ENCODE measurements around the gene KCNK13. TPM values are rescaled to one million over a fixed set of nuclear protein-coding genes. Genes with fewer than 3 reads are reported as not detected.

KCNK13 gene
- total and polyA plus RNA-seq, 2 experiments from 2014 or later, result 0.21 to 1.0 TPM

DNA sequence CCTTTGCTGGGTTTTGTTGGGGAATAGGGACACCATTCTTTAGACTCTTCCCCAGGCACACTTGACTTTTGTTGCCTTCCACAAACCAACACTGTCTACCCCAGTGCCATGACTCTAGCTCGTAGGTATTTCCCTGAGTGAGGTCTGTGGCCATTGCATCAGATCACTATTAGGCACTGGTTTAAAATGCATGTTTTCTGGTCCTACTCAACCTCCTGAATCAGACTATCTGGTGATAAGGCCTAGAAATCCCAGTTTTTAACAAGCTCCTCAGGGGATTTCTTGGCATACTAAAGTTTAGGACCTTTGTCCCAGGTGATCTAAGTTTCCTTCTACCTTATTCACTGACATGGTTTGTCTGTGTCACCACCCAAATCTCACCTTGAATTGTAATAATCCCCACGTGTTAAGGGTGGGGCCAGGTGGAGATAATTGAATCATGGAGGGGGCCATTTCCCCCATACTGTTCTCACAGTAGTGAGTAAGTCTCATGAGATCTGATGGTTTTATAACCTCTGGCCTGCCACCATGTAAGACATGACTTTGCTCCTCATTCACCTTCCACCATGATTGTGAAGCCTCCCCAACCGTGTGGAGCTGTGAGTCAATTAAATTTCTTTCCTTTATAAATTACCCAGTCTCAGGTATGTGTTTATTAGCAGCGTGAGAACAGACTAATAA is 106.8 kb downstream of the KCNK13 start:
- Histone ChIP-seq H3F3A (replicated peaks; ENCODE audit: low read depth) (no peaks in the 10 kb centered on the region), H3K9me2 (ENCODE audit: insufficient read depth) (no peaks in the 10 kb centered on the region), H3K27ac (ENCODE audit: low read depth) (no peak overlapping the region), H4K20me1 (replicated peaks; ENCODE audit: insufficient read depth) (no peaks in the 10 kb centered on the region; the same call in 1 of the 2 replicates), H3K4me2 (no peak overlapping the region), H3K4me1 (ENCODE audit: insufficient read depth) (peaks cover 11% of the 10 kb centered on the region), H3K36me3 (ENCODE audit: insufficient read depth) (no peaks in the 10 kb centered on the region), H3K27me3 (ENCODE audit: insufficient read depth) (no peaks in the 10 kb centered on the region), H2AFZ (no peak overlapping the region), H3K79me2 (replicated peaks; ENCODE audit: insufficient read depth) (no peaks in the 10 kb centered on the region), H3K4me3 (no peak overlapping the region)
- ATAC-seq (no peak), DNase-seq (ENCODE audit: low spot score) (no peak)
- Mint-ChIP-seq H3K9me3 (no peaks in the 10 kb centered on the region), H3K4me3 (no peak overlapping the region), H3K36me3 (ENCODE audit: low read depth) (no peaks in the 10 kb centered on the region), H3K27ac (no peak overlapping the region), H3K27me3 (ENCODE audit: insufficient read depth, low read depth, poor library complexity) (peaks cover 4% of the 10 kb centered on the region), H3K4me1 (peaks cover 13% of the 10 kb centered on the region)
- TF ChIP-seq ZNF114 (CRISPR knock-in tag; IDR thresholded peaks at IDR 0.05), result no peak
- TF ChIP-seq, protein P1, sequence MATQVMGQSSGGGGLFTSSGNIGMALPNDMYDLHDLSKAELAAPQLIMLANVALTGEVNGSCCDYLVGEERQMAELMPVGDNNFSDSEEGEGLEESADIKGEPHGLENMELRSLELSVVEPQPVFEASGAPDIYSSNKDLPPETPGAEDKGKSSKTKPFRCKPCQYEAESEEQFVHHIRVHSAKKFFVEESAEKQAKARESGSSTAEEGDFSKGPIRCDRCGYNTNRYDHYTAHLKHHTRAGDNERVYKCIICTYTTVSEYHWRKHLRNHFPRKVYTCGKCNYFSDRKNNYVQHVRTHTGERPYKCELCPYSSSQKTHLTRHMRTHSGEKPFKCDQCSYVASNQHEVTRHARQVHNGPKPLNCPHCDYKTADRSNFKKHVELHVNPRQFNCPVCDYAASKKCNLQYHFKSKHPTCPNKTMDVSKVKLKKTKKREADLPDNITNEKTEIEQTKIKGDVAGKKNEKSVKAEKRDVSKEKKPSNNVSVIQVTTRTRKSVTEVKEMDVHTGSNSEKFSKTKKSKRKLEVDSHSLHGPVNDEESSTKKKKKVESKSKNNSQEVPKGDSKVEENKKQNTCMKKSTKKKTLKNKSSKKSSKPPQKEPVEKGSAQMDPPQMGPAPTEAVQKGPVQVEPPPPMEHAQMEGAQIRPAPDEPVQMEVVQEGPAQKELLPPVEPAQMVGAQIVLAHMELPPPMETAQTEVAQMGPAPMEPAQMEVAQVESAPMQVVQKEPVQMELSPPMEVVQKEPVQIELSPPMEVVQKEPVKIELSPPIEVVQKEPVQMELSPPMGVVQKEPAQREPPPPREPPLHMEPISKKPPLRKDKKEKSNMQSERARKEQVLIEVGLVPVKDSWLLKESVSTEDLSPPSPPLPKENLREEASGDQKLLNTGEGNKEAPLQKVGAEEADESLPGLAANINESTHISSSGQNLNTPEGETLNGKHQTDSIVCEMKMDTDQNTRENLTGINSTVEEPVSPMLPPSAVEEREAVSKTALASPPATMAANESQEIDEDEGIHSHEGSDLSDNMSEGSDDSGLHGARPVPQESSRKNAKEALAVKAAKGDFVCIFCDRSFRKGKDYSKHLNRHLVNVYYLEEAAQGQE (IDR thresholded peaks at IDR 0.05; ENCODE audit: unreplicated experiment), result no peak
- no peak for TF ChIP-seq CREB1 (CRISPR knock-in tag; IDR thresholded peaks at IDR 0.05; ENCODE audit: low read depth)

DNA sequence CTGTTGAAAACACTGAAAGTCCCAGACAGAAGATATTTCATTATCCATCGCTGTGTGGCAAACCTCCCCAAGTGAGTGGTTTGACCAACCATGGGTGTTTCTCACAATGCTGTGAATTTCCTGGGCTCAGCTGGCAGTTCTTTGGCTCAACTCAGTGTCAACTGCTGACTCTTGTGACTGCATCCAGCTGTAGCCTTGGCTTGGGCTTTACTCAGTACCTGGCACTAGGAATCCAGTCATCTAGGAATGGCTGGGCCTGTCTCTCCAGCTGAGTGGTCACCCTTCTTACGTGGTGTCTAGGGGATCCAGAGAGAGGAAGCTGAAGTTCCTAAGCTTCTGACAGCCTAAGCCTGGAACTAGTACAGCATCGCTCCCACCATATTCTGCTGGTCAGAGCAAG is 113.8 kb downstream of the KCNK13 start:
- H2AFZ ChIP-seq, result no peak overlapping the region
- H3K9me2 ChIP-seq (ENCODE audit: insufficient read depth), result 0 out of 2 replicates have a peak, but pooled peaks cover 6% of the 10 kb centered on the region
- no peaks in the 10 kb centered on the region for H3K79me2 ChIP-seq (replicated peaks; ENCODE audit: insufficient read depth)
- peaks cover 8% of the 10 kb centered on the region for H3K4me1 ChIP-seq (ENCODE audit: insufficient read depth)
- H3K4me3 ChIP-seq, result no peak overlapping the region
- no peak for DNase-seq (ENCODE audit: low spot score)
- ATAC-seq, result no peak
- H4K20me1 ChIP-seq (replicated peaks; ENCODE audit: insufficient read depth), result no peaks in the 10 kb centered on the region
- no peaks in the 10 kb centered on the region; the same call in 2 of the 3 replicates for H3K36me3 Mint-ChIP-seq (ENCODE audit: low read depth)
- H3K27ac Mint-ChIP-seq, result no peak overlapping the region
- no peaks in the 10 kb centered on the region for H3K9me3 Mint-ChIP-seq
- no peak overlapping the region for H3K4me2 ChIP-seq
- no peaks in the 10 kb centered on the region for H3F3A ChIP-seq (replicated peaks; ENCODE audit: low read depth)
- H3K36me3 ChIP-seq (ENCODE audit: insufficient read depth), result no peaks in the 10 kb centered on the region
- no peaks in the 10 kb centered on the region; the same call in 1 of the 2 replicates for H3K27me3 ChIP-seq (ENCODE audit: insufficient read depth)
- H3K27ac ChIP-seq (ENCODE audit: low read depth), result no peak overlapping the region
- peaks cover 10% of the 10 kb centered on the region for H3K4me1 Mint-ChIP-seq
- H3K4me3 Mint-ChIP-seq, result no peak overlapping the region
- no peaks in the 10 kb centered on the region for H3K27me3 Mint-ChIP-seq (ENCODE audit: insufficient read depth, low read depth, poor library complexity)
- TF ChIP-seq, protein P2, sequence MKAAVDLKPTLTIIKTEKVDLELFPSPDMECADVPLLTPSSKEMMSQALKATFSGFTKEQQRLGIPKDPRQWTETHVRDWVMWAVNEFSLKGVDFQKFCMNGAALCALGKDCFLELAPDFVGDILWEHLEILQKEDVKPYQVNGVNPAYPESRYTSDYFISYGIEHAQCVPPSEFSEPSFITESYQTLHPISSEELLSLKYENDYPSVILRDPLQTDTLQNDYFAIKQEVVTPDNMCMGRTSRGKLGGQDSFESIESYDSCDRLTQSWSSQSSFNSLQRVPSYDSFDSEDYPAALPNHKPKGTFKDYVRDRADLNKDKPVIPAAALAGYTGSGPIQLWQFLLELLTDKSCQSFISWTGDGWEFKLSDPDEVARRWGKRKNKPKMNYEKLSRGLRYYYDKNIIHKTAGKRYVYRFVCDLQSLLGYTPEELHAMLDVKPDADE (IDR thresholded peaks at IDR 0.05), result no peak
- TF ChIP-seq, protein P3, sequence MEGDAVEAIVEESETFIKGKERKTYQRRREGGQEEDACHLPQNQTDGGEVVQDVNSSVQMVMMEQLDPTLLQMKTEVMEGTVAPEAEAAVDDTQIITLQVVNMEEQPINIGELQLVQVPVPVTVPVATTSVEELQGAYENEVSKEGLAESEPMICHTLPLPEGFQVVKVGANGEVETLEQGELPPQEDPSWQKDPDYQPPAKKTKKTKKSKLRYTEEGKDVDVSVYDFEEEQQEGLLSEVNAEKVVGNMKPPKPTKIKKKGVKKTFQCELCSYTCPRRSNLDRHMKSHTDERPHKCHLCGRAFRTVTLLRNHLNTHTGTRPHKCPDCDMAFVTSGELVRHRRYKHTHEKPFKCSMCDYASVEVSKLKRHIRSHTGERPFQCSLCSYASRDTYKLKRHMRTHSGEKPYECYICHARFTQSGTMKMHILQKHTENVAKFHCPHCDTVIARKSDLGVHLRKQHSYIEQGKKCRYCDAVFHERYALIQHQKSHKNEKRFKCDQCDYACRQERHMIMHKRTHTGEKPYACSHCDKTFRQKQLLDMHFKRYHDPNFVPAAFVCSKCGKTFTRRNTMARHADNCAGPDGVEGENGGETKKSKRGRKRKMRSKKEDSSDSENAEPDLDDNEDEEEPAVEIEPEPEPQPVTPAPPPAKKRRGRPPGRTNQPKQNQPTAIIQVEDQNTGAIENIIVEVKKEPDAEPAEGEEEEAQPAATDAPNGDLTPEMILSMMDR (conservative IDR thresholded peaks at IDR 0.05; ENCODE audit: low read depth in 2 of 2), result no peak
- TF ChIP-seq EZH2 (IDR thresholded peaks at IDR 0.05; ENCODE audit: low read depth, unreplicated experiment) (no peak), POLR2AphosphoS5 (IDR thresholded peaks at IDR 0.05; ENCODE audit: low read depth) (no peak), ZNF114 (CRISPR knock-in tag; IDR thresholded peaks at IDR 0.05) (no peak), CREB1 (CRISPR knock-in tag; IDR thresholded peaks at IDR 0.05; ENCODE audit: low read depth) (no peak)
- TF ChIP-seq, protein P1 (IDR thresholded peaks at IDR 0.05; ENCODE audit: unreplicated experiment), result no peak

Measured in GM23338 (cell line).